GM13976 (cell line): ENCODE measurements around the gene PDGFRB.

Source experiments
- DNase-seq: peaks from one replicate; pipeline ENCODE4 v3.0.0; 2012; ENCODE audit warnings: low spot score
- CTCF ChIP-seq: IDR thresholded peaks from 2 replicates; pipeline ENCODE4 v1.5.1; 2012; ENCODE audit warnings: borderline replicate concordance, mild to moderate bottlenecking; ENCODE audit not compliant: insufficient read depth; ENCODE audit errors: extremely low read depth, missing control alignments, control extremely low read depth
- in situ Hi-C: fragments of 300-500 bp; cut with MboI; formaldehyde crosslinking; loops from one replicate; pipeline ENCODE4 v1.12.0; 2022; ENCODE audit warnings: low sequenced_read_pairs, mixed read lengths, inconsistent platforms; ENCODE audit not compliant: unreplicated experiment

The PDGFRB gene

GRCh38 chr5:150156540-150156939, 895 bp upstream of the PDGFRB start:
- DNase-seq, result no peak
- in situ Hi-C loops, result no loop called here
- TF ChIP-seq CTCF, result no peak

GRCh38 chr5:150156027-150156368, 353 bp upstream of the PDGFRB start:
- DNase-seq, result no peak
- no peak for TF ChIP-seq CTCF
- in situ Hi-C loops, result no loop called here

GRCh38 chr5:150154618-150155128, 972 bp downstream of the PDGFRB start:
- in situ Hi-C loops, result no loop called here

DNA sequence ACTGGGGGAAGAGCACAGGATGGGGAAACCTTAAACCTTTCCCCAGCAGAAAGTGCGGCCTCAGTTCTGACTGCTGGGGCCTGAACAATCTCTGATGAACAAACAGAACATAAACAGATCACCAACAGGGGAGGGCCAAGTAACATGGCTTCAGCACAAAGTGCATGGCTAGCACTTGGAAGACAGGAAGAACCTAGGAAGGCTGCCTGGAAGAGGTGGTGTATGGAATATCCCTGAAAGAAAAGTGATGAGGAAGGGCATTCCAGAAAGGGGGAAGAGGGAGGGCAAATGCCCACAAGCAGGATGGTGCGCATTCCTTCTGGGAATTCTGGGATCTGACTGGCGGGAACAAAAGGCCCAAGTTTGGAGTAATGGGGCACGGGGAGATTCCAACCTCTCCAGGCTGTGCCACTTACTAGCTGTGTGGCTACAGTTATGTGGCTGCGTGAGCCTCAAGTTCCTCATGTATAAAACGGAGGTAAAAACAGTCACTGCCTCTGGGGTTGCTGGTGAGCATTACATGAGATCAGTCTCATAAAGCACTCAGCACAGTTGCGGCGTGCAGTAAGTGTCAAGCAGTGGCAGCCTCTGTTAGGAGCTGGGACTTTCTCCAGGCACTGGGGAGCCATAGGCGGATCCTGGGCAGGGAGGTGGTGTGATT, 1.6 kb downstream of the PDGFRB start:
- no peak for DNase-seq
- in situ Hi-C loops, result no loop called here
- TF ChIP-seq CTCF, result no peak

More at GRCh38 chr5:150154618-150155128, 972 bp downstream of the PDGFRB start:
- DNase-seq, result no peak
- no peak for TF ChIP-seq CTCF

DNA sequence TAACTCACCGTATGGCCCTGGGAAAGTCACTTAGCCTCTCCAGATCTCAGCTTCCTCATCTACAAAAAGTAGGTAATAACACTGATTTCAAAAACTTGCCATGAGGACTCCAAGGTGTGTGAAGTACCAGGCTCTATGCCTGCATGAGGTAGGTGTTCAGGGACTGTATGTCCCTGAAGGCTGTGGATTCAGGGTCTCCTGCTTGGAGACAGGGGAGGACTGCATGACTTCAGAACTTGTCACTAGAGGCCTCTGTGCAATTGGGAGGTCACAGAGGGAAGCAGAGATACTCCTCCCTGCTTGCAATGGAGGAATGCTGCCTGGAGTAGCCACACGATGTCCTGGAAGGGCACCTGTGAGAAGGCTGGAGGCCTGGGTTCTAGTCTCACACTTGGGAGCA, 2.2 kb downstream of the PDGFRB start:
- DNase-seq, result no peak
- in situ Hi-C loops, result no loop called here
- no peak for TF ChIP-seq CTCF

DNA sequence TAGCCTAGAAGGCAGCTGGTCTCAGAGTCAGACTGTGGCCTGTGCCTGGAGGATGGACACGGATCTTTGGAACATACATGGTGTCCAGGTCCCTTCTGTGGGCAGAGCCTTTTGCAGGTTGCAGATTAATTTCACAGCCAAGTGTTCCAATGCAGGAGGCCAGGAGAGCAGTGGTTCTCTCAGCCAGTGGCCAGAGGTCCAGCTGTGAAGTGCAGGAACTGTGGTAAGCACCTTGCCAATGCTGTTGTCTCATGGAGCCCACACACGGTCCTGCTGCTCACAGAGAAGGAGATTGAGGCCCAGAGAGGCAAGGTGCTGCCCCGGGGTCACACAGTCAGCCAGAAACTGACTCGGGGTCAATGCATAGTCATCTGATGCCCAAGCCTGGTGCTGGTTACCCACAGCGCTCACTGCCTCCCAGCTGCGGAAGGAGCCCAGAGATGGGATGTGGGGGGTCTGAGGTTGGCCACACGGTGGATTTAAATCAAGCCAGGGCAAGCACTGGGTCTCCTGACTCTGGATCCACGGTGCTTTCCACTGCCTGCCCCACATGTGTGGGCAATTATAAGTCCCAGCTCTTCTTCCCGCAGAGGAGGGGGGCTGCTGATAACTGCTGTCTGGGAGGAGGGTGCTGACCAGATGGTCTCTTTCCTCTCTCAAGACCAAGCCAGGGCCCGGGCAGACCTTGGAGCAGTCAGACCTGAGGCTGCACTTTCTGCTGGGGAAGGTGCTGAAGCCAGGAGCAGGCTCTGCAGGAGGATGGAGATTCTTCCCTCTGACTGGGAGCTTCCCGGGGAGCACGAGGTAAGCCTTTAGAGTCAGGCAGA, 2.8 kb downstream of the PDGFRB start:
- in situ Hi-C loops, result no loop called here
- no peak for DNase-seq
- no peak for TF ChIP-seq CTCF
